Subcutaneous adipose tissue (tissue), 4 donors: ENCODE results near the gene GSG1L2. TPM values are rescaled to one million over a fixed set of nuclear protein-coding genes. Genes with fewer than 3 reads are reported as not detected.

Source experiments
- total RNA-seq, 4 donors: library from RNA; depleted of rRNA; stranded (reverse); fragments of >200 nt; gene quantifications; one replicate each; pipeline ENCODE4 v1.1.0, GENCODE V29; 2016
- TF ChIP-seq, protein P1 (sequence below): fragments of 450-650 bp; IDR thresholded peaks from one replicate; pipeline ENCODE4 v1.5.1; 2016; ENCODE audit warnings: low read depth, mild to moderate bottlenecking, control low read depth, antibody characterized with exemption, moderate library complexity

GSG1L2 gene
- total RNA-seq, 4 donors from 2014 or later = not detected

DNA sequence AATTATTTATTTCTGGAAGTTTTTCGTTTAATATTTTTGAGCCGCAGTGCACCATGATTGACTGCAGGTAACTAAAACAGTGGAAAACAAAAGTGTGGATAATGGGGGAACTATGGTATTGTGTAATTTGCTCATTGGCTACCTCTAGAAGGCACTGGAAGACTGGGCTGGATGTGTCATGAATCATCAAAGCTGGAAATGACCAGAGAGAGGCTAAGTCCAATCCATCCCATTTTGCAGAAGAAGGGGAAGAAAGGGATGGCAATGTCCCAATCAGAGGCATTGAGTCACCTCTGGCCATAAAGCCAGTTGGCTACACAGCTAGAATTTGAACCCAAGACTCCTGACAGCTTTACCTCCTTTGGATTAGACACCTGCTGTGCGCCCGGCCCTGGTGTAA, 33.2 kb upstream of the GSG1L2 start:
- TF ChIP-seq, protein P1, sequence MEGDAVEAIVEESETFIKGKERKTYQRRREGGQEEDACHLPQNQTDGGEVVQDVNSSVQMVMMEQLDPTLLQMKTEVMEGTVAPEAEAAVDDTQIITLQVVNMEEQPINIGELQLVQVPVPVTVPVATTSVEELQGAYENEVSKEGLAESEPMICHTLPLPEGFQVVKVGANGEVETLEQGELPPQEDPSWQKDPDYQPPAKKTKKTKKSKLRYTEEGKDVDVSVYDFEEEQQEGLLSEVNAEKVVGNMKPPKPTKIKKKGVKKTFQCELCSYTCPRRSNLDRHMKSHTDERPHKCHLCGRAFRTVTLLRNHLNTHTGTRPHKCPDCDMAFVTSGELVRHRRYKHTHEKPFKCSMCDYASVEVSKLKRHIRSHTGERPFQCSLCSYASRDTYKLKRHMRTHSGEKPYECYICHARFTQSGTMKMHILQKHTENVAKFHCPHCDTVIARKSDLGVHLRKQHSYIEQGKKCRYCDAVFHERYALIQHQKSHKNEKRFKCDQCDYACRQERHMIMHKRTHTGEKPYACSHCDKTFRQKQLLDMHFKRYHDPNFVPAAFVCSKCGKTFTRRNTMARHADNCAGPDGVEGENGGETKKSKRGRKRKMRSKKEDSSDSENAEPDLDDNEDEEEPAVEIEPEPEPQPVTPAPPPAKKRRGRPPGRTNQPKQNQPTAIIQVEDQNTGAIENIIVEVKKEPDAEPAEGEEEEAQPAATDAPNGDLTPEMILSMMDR = no peak

DNA sequence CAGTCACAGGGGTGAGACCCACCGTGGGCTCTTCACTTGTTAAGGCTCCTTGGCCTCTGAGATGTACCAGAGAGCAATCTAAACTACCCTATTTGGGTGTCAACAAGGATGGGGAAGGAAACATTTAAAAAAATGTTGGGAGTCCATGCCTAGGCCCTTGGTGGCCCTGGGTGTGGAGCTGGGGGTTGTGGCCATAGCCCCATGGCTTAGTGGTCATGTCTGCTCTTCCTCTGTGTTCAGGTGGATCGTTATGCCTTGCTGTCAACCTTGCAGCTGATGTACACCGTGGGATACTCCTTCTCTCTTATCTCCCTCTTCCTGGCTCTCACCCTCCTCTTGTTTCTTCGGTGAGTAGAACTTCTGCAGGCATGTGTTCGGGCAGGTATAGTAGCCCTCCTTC, 32.4 kb upstream of the GSG1L2 start:
- TF ChIP-seq, protein P1 = no peak

DNA sequence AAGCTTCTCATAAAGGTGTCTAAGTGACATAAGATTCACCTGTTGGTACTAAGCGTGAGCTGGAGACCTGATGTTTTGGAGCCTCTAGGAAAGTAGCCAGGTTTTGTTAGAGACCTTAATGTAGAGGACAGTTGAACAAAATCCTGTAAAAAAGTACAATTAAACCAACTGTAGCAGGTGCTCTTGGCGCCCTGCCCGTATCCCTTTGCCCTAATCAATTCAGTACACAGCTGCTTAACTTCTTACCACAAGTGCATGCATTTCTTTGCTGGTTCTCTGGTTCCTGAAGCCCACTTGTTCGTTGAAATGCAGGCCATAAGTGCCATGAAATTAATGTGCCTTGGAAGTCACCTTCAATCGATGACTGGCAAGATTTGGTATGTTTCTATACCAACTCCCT, 28.3 kb upstream of the GSG1L2 start:
- TF ChIP-seq, protein P1 = no peak

DNA sequence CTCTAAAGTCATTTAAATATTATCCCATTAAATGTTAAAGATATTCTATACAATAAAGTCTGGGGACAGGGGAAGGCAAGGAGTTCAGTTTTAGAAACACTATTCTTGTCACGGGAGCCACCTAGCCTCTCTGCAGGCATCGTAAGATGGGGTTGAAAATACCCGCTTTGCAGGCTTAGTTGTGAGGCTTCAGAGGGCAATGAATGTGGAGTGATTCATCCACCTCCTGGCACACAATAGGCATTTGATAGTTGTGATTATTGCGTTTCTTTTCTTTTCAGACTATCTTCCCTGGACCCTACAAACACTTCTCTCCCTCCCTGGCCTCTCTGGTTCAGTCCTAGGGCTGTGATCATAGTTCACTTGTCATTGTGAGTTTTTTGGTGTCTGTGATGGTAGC, 23.4 kb upstream of the GSG1L2 start:
- TF ChIP-seq, protein P1 = no peak

DNA sequence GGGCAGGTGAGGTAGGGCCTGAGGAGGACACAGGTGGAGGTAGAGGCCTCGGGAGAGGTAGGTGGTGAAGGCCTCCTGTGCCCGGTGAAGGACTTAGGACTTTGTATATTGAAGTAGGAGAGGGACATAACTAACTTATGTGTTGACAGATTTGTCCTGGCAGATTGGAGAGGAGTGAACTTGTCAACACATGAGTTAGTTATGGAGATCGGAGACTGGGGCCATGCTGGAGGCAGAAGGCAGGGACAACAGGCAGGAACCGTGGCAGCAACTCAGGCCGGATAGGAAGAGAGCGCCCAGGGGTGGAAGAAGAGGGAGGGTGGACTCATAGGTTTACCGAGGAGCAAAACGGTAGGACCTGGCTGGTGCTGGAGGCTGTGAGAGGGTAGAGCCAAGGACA, 22.3 kb upstream of the GSG1L2 start:
- TF ChIP-seq, protein P1 = no peak

DNA sequence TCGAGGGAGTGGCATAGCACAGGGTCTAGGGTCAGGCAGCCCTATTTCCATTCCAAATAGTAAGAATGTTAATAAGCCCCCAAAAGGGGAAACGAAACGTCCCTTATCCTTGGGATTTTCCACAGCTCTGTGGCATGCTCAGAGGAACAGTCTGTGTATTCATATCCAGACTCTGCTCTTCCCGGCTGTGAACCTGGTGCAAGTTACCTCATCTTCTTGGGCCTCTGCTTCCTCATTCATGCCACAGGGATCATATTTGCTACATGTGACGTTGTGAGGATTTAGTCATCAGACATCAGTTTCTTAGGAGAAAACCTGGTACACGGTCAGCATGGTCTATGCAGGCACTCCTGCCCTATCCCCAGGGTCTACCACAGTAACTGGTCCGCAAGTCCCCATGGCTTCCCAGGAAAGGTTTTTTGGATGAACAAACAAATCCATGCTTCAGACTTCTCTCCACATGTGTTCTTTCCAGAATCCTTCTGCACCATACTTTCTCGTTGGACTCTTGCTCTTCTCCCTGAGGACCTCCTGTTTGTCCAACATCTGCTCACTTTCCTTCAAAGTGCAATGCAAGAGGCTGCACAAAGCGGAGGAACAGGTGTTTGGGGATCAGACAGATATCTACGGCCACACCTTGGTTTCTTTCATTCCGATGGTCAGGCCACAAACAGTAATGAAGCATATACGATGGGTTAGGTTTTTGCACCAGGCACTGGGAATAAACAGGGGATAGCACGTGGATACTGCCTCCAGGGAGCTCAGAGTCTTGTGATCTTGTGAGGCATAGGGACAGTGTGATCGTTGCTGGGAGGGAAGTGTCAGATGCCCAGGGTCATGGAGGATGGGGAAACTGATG, 21.5 kb upstream of the GSG1L2 start:
- TF ChIP-seq, protein P1 = no peak

DNA sequence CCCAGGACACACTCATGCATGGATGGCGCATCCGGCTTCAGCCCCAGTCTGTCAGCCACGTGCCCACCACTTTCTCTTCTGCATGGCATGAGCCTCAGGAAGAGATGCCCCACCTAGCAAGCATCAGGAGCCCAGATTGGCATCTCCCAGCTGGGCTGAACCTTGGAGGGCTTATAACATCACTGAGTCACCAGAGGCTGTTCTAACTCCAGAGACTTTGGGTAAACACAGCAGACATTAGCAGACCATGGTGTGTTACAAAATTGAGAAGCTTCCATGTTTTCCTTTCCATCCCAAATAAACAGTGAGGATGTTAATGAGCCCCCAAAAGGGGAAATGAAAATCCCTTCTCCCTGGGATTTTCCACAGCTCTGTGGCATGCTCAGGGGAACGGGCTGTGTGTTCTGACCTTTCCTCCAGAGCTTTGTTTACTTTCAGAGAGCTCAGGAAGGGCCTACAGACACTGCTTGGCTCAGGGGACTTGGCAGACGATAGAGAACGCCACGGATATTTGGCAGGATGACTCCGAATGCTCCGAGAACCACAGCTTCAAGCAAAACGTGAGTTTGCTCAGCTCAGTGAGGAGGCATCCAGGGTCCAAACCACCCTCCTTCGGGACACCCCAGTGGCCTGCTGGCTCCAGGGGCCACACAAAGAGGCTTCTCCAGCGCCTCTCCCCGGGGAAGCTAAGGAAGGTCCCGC, 20.3 kb upstream of the GSG1L2 start:
- TF ChIP-seq, protein P1 = no peak
